Activated naive CD8-positive, alpha-beta T cell (primary cell): Measurements from ENCODE around the gene PLA1A.
"Not testable (repeated sequence)": the region's sequence is repeated elsewhere in the genome, so short reads cannot be mapped to it uniquely, and the experiment has no call there.

ENCODE experiments used
- H3K27ac Mint-ChIP-seq: one replicate; pipeline ENCODE4 v1.8.0; 2021; ENCODE audit warnings: mixed read lengths
- H3K27me3 Mint-ChIP-seq: one replicate; pipeline ENCODE4 v1.8.0; 2021; ENCODE audit warnings: mixed read lengths
- H3K36me3 Mint-ChIP-seq: one replicate; pipeline ENCODE4 v1.8.0; 2021; ENCODE audit warnings: mixed read lengths
- H3K4me1 Mint-ChIP-seq: one replicate; pipeline ENCODE4 v1.8.0; 2021; ENCODE audit warnings: low read depth, mixed read lengths
- H3K4me3 Mint-ChIP-seq: one replicate; pipeline ENCODE4 v1.8.0; 2021; ENCODE audit warnings: mild to moderate bottlenecking, mixed read lengths
- H3K9me3 Mint-ChIP-seq: one replicate; pipeline ENCODE4 v1.8.0; 2021; ENCODE audit warnings: low read depth, mixed read lengths

Gene PLA1A

GRCh38 chr3:119562307-119562961, 35.3 kb upstream of the PLA1A start:
- peaks cover 16% of the 10 kb centered on the region for H3K4me1 Mint-ChIP-seq
- H3K27ac Mint-ChIP-seq: peak overlapping the region; percentile 22

GRCh38 chr3:119563334-119563733, 34.4 kb upstream of the PLA1A start:
- not testable (repeated sequence) for H3K27ac Mint-ChIP-seq, H3K4me1 Mint-ChIP-seq, H3K9me3 Mint-ChIP-seq, H3K36me3 Mint-ChIP-seq, H3K4me3 Mint-ChIP-seq, H3K27me3 Mint-ChIP-seq

More at GRCh38 chr3:119562307-119562961, 35.3 kb upstream of the PLA1A start:
- Mint-ChIP-seq H3K36me3 (no peaks in the 10 kb centered on the region), H3K27me3 (no peaks in the 10 kb centered on the region), H3K4me3 (no peak overlapping the region), H3K9me3 (no peaks in the 10 kb centered on the region)

- Mint-ChIP-seq H3K4me1 (no peaks in the 10 kb centered on the region), H3K27me3 (peaks cover 4% of the 10 kb centered on the region), H3K27ac (no peak overlapping the region), H3K36me3 (no peaks in the 10 kb centered on the region), H3K4me3 (no peak overlapping the region), H3K9me3 (no peaks in the 10 kb centered on the region)
Measured at GRCh38 chr3:119569156-119569555, 28.5 kb upstream of the PLA1A start.

GRCh38 chr3:119570229-119570628, 27.5 kb upstream of the PLA1A start:
- no peaks in the 10 kb centered on the region for H3K36me3 Mint-ChIP-seq
- no peaks in the 10 kb centered on the region for H3K9me3 Mint-ChIP-seq
- H3K27ac Mint-ChIP-seq: no peak overlapping the region
- H3K27me3 Mint-ChIP-seq: peaks cover 4% of the 10 kb centered on the region
- no peak overlapping the region for H3K4me3 Mint-ChIP-seq
- no peaks in the 10 kb centered on the region for H3K4me1 Mint-ChIP-seq

- Mint-ChIP-seq H3K27ac (no peak overlapping the region), H3K4me1 (no peaks in the 10 kb centered on the region), H3K9me3 (no peaks in the 10 kb centered on the region), H3K4me3 (no peak overlapping the region), H3K27me3 (peaks cover 4% of the 10 kb centered on the region), H3K36me3 (no peaks in the 10 kb centered on the region)
Measured at GRCh38 chr3:119571230-119571629, 26.5 kb upstream of the PLA1A start.

- Mint-ChIP-seq H3K36me3 (no peaks in the 10 kb centered on the region), H3K9me3 (no peaks in the 10 kb centered on the region), H3K27ac (no peak overlapping the region), H3K4me1 (no peaks in the 10 kb centered on the region), H3K27me3 (peaks cover 4% of the 10 kb centered on the region), H3K4me3 (no peak overlapping the region)
Measured at GRCh38 chr3:119571688-119572087, 26.0 kb upstream of the PLA1A start.

GRCh38 chr3:119575507-119575906, 22.2 kb upstream of the PLA1A start:
- Mint-ChIP-seq H3K27ac (no peak overlapping the region), H3K4me3 (no peak overlapping the region), H3K36me3 (no peaks in the 10 kb centered on the region), H3K9me3 (no peaks in the 10 kb centered on the region), H3K4me1 (peaks cover 11% of the 10 kb centered on the region), H3K27me3 (peaks cover 9% of the 10 kb centered on the region)

GRCh38 chr3:119579366-119580066, 18.2 kb upstream of the PLA1A start, which contains the start of gene ADPRH:
Gene ADPRH (plus strand): TSS chr3:119579492. CDS start chr3:119582170, 2,678 bp downstream.
- no peaks in the 10 kb centered on the region for H3K9me3 Mint-ChIP-seq
- peaks cover 2% of the 10 kb centered on the region for H3K36me3 Mint-ChIP-seq
- peaks cover 7% of the 10 kb centered on the region for H3K27me3 Mint-ChIP-seq
- peak within 1 kb of the TSS; percentile 95 for H3K4me3 Mint-ChIP-seq
- peak within 1 kb of the TSS; percentile 88 for H3K27ac Mint-ChIP-seq
- peaks cover 14% of the 10 kb centered on the region for H3K4me1 Mint-ChIP-seq

GRCh38 chr3:119580067-119580760, 17.5 kb upstream of the PLA1A start:
- Mint-ChIP-seq H3K27ac (peak overlapping the region; percentile 88), H3K4me3 (peak overlapping the region; percentile 95), H3K27me3 (peaks cover 7% of the 10 kb centered on the region), H3K36me3 (peaks cover 2% of the 10 kb centered on the region), H3K9me3 (no peaks in the 10 kb centered on the region), H3K4me1 (peaks cover 14% of the 10 kb centered on the region)

- H3K4me3 Mint-ChIP-seq: no peak overlapping the region
- peaks cover 7% of the 10 kb centered on the region for H3K27me3 Mint-ChIP-seq
- no peaks in the 10 kb centered on the region for H3K9me3 Mint-ChIP-seq
- H3K4me1 Mint-ChIP-seq: peaks cover 14% of the 10 kb centered on the region
- H3K36me3 Mint-ChIP-seq: peaks cover 2% of the 10 kb centered on the region
- H3K27ac Mint-ChIP-seq: no peak overlapping the region
Measured at GRCh38 chr3:119582178-119582577, 15.5 kb upstream of the PLA1A start.

GRCh38 chr3:119585208-119585607, 12.5 kb upstream of the PLA1A start:
- Mint-ChIP-seq H3K27me3 (peaks cover 8% of the 10 kb centered on the region), H3K9me3 (no peaks in the 10 kb centered on the region), H3K4me3 (no peak overlapping the region), H3K36me3 (peaks cover 2% of the 10 kb centered on the region), H3K4me1 (peaks cover 12% of the 10 kb centered on the region), H3K27ac (no peak overlapping the region)

- Mint-ChIP-seq H3K9me3 (no peaks in the 10 kb centered on the region), H3K27me3 (peaks cover 9% of the 10 kb centered on the region), H3K27ac (no peak overlapping the region), H3K36me3 (peaks cover 2% of the 10 kb centered on the region), H3K4me3 (no peak overlapping the region), H3K4me1 (peaks cover 10% of the 10 kb centered on the region)
Measured at GRCh38 chr3:119585856-119586570, 11.7 kb upstream of the PLA1A start.

GRCh38 chr3:119586733-119587172, 10.9 kb upstream of the PLA1A start:
- Mint-ChIP-seq H3K4me3 (no peak overlapping the region), H3K27ac (no peak overlapping the region), H3K4me1 (peaks cover 10% of the 10 kb centered on the region), H3K36me3 (no peaks in the 10 kb centered on the region), H3K9me3 (no peaks in the 10 kb centered on the region), H3K27me3 (peaks cover 9% of the 10 kb centered on the region)

GRCh38 chr3:119588112-119588511, 9.6 kb upstream of the PLA1A start:
- H3K36me3 Mint-ChIP-seq: no peaks in the 10 kb centered on the region
- peaks cover 6% of the 10 kb centered on the region for H3K4me1 Mint-ChIP-seq
- no peak overlapping the region for H3K4me3 Mint-ChIP-seq
- peaks cover 10% of the 10 kb centered on the region for H3K27me3 Mint-ChIP-seq
- H3K9me3 Mint-ChIP-seq: no peaks in the 10 kb centered on the region
- H3K27ac Mint-ChIP-seq: no peak overlapping the region
